Stimulated activated CD8-positive, alpha-beta memory T cell treated with anti-CD3 and anti-CD28 coated beads, Interleukin-7, amount 100 ng/mL, for 1 hour (primary cell): ENCODE results near the gene FASTKD2.
"Not testable (repeated sequence)": the region's sequence is repeated elsewhere in the genome, so short reads cannot be mapped to it uniquely, and the experiment has no call there.

ENCODE experiments used
- DNase-seq, 2 donors: peaks; one replicate each; pipeline ENCODE4 v3.0.0-alpha.2; 2020; ENCODE audit warnings: low read depth in 2 of 2

FASTKD2 gene

GRCh38 chr2:206790311-206790935, 25.0 kb downstream of the FASTKD2 start:
- no peak for DNase-seq

- no peak for DNase-seq
These were observed 27.2 kb downstream of the FASTKD2 start for GRCh38 chr2:206792645-206793044.

- DNase-seq: no peak
These were observed 32.0 kb downstream of the FASTKD2 start for GRCh38 chr2:206797376-206797775.

- no peak for DNase-seq
These were observed 32.6 kb downstream of the FASTKD2 start for GRCh38 chr2:206798000-206798399.

GRCh38 chr2:206799083-206799482, 33.7 kb downstream of the FASTKD2 start:
- DNase-seq: no peak

GRCh38 chr2:206800506-206801417, 35.4 kb downstream of the FASTKD2 start:
- DNase-seq: no peak

GRCh38 chr2:206801418-206802189, 36.2 kb downstream of the FASTKD2 start:
- no peak for DNase-seq

GRCh38 chr2:206802654-206803514, 37.5 kb downstream of the FASTKD2 start:
- DNase-seq: no peak

- DNase-seq: no peak
These were observed 38.9 kb downstream of the FASTKD2 start for GRCh38 chr2:206804326-206804725.

GRCh38 chr2:206805887-206806607, 40.6 kb downstream of the FASTKD2 start:
- DNase-seq: no peak

- DNase-seq: not testable (repeated sequence)
These were observed 42.2 kb downstream of the FASTKD2 start for GRCh38 chr2:206807624-206808023.

- DNase-seq: not testable (repeated sequence)
These were observed 47.1 kb downstream of the FASTKD2 start for GRCh38 chr2:206812471-206812870.

- no peak for DNase-seq
These were observed 49.1 kb downstream of the FASTKD2 start for GRCh38 chr2:206814498-206814897.

- no peak for DNase-seq
These were observed 55.4 kb downstream of the FASTKD2 start for GRCh38 chr2:206820807-206821206.

GRCh38 chr2:206823178-206823577, 57.8 kb downstream of the FASTKD2 start:
- no peak for DNase-seq

- no peak for DNase-seq
These were observed 58.7 kb downstream of the FASTKD2 start for GRCh38 chr2:206824087-206824618.

GRCh38 chr2:206824993-206825392, 59.6 kb downstream of the FASTKD2 start:
- DNase-seq: no peak

GRCh38 chr2:206831442-206831995, 66.1 kb downstream of the FASTKD2 start:
- no peak for DNase-seq

- no peak for DNase-seq
These were observed 67.5 kb downstream of the FASTKD2 start for GRCh38 chr2:206832873-206833272.

GRCh38 chr2:206833291-206833690, 67.9 kb downstream of the FASTKD2 start:
- DNase-seq: no peak
